ENCODE measurements around the gene LRRC8C. TPM values are rescaled to one million over a fixed set of nuclear protein-coding genes. Genes with fewer than 3 reads are reported as not detected.

The LRRC8C gene
- total RNA-seq, 1 experiment from 2014 or later, result 8.4 TPM

- Histone ChIP-seq H3K27ac (ENCODE audit: low read depth, low read length) (no peak overlapping the region), H3K9me2 (ENCODE audit: insufficient read depth) (no peaks in the 10 kb centered on the region), H3K9me3 (ENCODE audit: control insufficient read depth in 1 of 2, insufficient read depth in 1 of 2, low read depth in 1 of 2, low read length in 2 of 2) (no peaks in the 10 kb centered on the region), H3K4me2 (ENCODE audit: low read length) (no peak overlapping the region), H4K20me1 (ENCODE audit: insufficient read depth) (no peaks in the 10 kb centered on the region), H3K9ac (ENCODE audit: low read length) (no peak overlapping the region), H3K27me3 (ENCODE audit: insufficient read depth, low read length) (no peaks in the 10 kb centered on the region), H2AFZ (ENCODE audit: low read depth, low read length, poor library complexity, severe bottlenecking) (no peak overlapping the region), H3K4me3 (replicated peaks in 1 of 2; ENCODE audit: low read depth in 1 of 2, low read length in 2 of 2) (no peak overlapping the region), H3K36me3 (ENCODE audit: control insufficient read depth in 1 of 2, insufficient read depth in 2 of 2, low read length in 2 of 2) (no peaks in the 10 kb centered on the region), H3K79me2 (ENCODE audit: insufficient read depth, low read length) (0 out of 2 replicates have a peak, but pooled peaks cover 7% of the 10 kb centered on the region), H3K4me1 (ENCODE audit: control insufficient read depth in 1 of 2, insufficient read depth in 2 of 2, low read length in 2 of 2) (no peaks in the 10 kb centered on the region)
- ATAC-seq, result peak; percentile 96
- TF ChIP-seq SP1 (IDR thresholded peaks at IDR 0.05; ENCODE audit: low read depth), result no peak
- 0 out of 2 replicates have a peak, but pooled peaks have one; percentile 18 for TF ChIP-seq CBX3 (IDR thresholded peaks at IDR 0.05; ENCODE audit: low read depth)
- no peak for TF ChIP-seq FOSL1 (IDR thresholded peaks at IDR 0.05; ENCODE audit: low read depth)
- peak; percentile 71 for TF ChIP-seq RAD21 (IDR thresholded peaks at IDR 0.05; ENCODE audit: low read depth)
- TF ChIP-seq CTCF (IDR thresholded peaks at IDR 0.05 in 2 of 3, conservative IDR thresholded peaks at IDR 0.05 in 1 of 3; ENCODE audit: borderline replicate concordance in 1 of 3, insufficient read depth in 1 of 3, low read depth in 2 of 3, low read length in 2 of 3), result peak; percentile 56 to 68 (median 66); a peak in 5 of 6 replicates
- ChIA-PET RAD21 (ENCODE audit: low non-redundant PET in 1 of 2, low total read pairs in 2 of 2, uncharacterized antibody in 2 of 2, unreplicated experiment in 2 of 2) (no interaction called here), CTCF (interaction anchor here (0.6 to 1.9 kb wide), 4 partner anchors 34 to 117 kb away, joined by 3 to 4 read pairs (median 3); partner anchors contain the start of gene LRRC8C), POLR2A (no interaction called here)
- intact Hi-C loops (cut with micrococcal nuclease), result loop anchor here (1.0 to 5.0 kb wide), 3 partner anchors 74 to 601 kb away; partner anchors contain the start of gene LRRC8B
- peak; percentile 26 for DNase-seq (ENCODE audit: low read depth, low spot score)
- no TSS peak for BruUV-seq (replicated peaks)
Measured at GRCh38 chr1:89598450-89599331, 34.2 kb upstream of the LRRC8C start.

GRCh38 chr1:89599332-89599630 is 33.6 kb upstream of the LRRC8C start:
- POLR2A ChIA-PET, result no interaction called here
- Histone ChIP-seq H3K27ac (ENCODE audit: low read depth, low read length) (no peak overlapping the region), H3K9me2 (ENCODE audit: insufficient read depth) (no peaks in the 10 kb centered on the region), H3K27me3 (ENCODE audit: insufficient read depth, low read length) (no peaks in the 10 kb centered on the region), H3K79me2 (ENCODE audit: insufficient read depth, low read length) (0 out of 2 replicates have a peak, but pooled peaks cover 7% of the 10 kb centered on the region), H3K9me3 (ENCODE audit: control insufficient read depth in 1 of 2, insufficient read depth in 1 of 2, low read depth in 1 of 2, low read length in 2 of 2) (no peaks in the 10 kb centered on the region), H4K20me1 (ENCODE audit: insufficient read depth) (no peaks in the 10 kb centered on the region), H3K4me1 (ENCODE audit: control insufficient read depth in 1 of 2, insufficient read depth in 2 of 2, low read length in 2 of 2) (no peaks in the 10 kb centered on the region), H3K4me2 (ENCODE audit: low read length) (no peak overlapping the region), H2AFZ (ENCODE audit: low read depth, low read length, poor library complexity, severe bottlenecking) (no peak overlapping the region), H3K9ac (ENCODE audit: low read length) (no peak overlapping the region), H3K36me3 (ENCODE audit: control insufficient read depth in 1 of 2, insufficient read depth in 2 of 2, low read length in 2 of 2) (no peaks in the 10 kb centered on the region), H3K4me3 (replicated peaks in 1 of 2; ENCODE audit: low read depth in 1 of 2, low read length in 2 of 2) (no peak overlapping the region)
- ATAC-seq (peak; percentile 17; the same call in 1 of the 2 replicates), DNase-seq (ENCODE audit: low read depth, low spot score) (no peak)
- CTCF ChIA-PET, result interaction anchor here (1.0 to 1.9 kb wide), 3 partner anchors 114 to 117 kb away, joined by 3 to 4 read pairs (median 3); no protein-coding TSS in a partner anchor
- TF ChIP-seq JUND (IDR thresholded peaks at IDR 0.05), result no peak
- TF ChIP-seq CBX3 (IDR thresholded peaks at IDR 0.05; ENCODE audit: low read depth), result 0 out of 2 replicates have a peak, but pooled peaks have one; percentile 3
- RAD21 ChIA-PET (ENCODE audit: low non-redundant PET in 1 of 2, low total read pairs in 2 of 2, uncharacterized antibody in 2 of 2, unreplicated experiment in 2 of 2), result no interaction called here
- intact Hi-C loops (cut with micrococcal nuclease), result loop anchor here (1.0 to 5.0 kb wide), 3 partner anchors 74 to 602 kb away; partner anchors contain the start of gene LRRC8B
- no TSS peak for BruUV-seq (replicated peaks)

Measured in HCT116 (cell line).